ENCODE data around the gene DNAJC13. TPM values are rescaled to one million over a fixed set of nuclear protein-coding genes. Genes with fewer than 3 reads are reported as not detected.

The DNAJC13 gene
- total and polyA plus RNA-seq, 2 donors from 2014 or later = 11.5 to 43.1 TPM

DNA sequence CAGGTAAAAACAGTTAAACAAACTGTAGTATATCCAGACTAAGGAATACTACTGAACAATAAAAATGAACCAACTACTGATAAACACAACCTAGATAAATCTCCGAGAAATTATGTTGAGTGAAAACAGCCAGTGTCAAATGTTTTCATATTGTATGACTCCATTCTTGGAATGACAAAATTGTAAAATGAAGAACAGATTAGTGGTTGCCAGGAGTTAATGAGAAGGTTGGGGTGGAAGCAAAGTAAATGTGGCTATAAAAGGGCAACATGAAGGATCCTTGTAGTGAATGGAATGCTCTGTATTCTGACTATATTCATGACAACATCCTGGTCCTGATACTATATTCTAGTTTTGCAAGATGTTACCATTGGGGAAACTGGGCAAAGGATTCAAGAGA is 152.3 kb downstream of the DNAJC13 start:
- Histone ChIP-seq H3K4me3 (ENCODE audit: low read length in 3 of 3) (no peak overlapping the region), H3K27ac (ENCODE audit: low read depth in 2 of 2, low read length in 2 of 2) (no peak overlapping the region), H3K4me1 (ENCODE audit: control insufficient read depth in 2 of 3, insufficient read depth in 2 of 3, low read depth in 1 of 3, low read length in 3 of 3) (no peaks in the 10 kb centered on the region), H3K9ac (ENCODE audit: low read length in 3 of 3) (no peak overlapping the region), H3K27me3 (ENCODE audit: control insufficient read depth, insufficient read depth, low read length) (no peaks in the 10 kb centered on the region), H3K9me3 (ENCODE audit: control insufficient read depth in 2 of 3, insufficient read depth in 1 of 3, low read length in 3 of 3) (no peaks in the 10 kb centered on the region), H3K36me3 (ENCODE audit: control insufficient read depth in 2 of 3, insufficient read depth in 3 of 3, low read length in 3 of 3) (peaks cover 0 to 5% (median 2%) of the 10 kb centered on the region in 3 donors)
- DNase-seq (no peak), FAIRE-seq (no peak)
- intact Hi-C loops (cut with DNase I) = no loop called here
- TF ChIP-seq, protein P1, sequence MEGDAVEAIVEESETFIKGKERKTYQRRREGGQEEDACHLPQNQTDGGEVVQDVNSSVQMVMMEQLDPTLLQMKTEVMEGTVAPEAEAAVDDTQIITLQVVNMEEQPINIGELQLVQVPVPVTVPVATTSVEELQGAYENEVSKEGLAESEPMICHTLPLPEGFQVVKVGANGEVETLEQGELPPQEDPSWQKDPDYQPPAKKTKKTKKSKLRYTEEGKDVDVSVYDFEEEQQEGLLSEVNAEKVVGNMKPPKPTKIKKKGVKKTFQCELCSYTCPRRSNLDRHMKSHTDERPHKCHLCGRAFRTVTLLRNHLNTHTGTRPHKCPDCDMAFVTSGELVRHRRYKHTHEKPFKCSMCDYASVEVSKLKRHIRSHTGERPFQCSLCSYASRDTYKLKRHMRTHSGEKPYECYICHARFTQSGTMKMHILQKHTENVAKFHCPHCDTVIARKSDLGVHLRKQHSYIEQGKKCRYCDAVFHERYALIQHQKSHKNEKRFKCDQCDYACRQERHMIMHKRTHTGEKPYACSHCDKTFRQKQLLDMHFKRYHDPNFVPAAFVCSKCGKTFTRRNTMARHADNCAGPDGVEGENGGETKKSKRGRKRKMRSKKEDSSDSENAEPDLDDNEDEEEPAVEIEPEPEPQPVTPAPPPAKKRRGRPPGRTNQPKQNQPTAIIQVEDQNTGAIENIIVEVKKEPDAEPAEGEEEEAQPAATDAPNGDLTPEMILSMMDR (IDR thresholded peaks at IDR 0.05; ENCODE audit: borderline replicate concordance, extremely low read depth, insufficient read depth) = no peak

DNA sequence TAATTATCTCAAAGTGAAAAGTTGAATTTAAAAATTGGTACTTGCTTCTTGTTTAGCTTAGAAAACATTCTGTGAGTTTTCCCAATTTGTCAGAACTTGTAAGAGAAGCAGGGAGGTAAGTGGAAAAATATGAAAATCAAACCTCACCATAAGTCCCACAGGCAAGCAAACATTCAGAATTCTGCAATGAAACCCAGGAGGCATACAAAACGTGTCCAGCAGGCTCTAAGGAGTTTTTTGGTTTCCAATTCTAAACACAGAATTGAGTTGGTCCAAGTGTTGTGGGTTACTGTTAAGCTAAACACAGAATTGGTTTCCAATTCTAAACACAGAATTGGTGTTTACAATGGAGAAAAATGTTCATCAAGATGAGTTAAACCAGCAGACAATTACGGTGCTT is 152.7 kb downstream of the DNAJC13 start:
- no peak for FAIRE-seq
- no peak overlapping the region for H3K9ac ChIP-seq (ENCODE audit: low read length in 3 of 3)
- H3K27ac ChIP-seq (ENCODE audit: low read depth in 2 of 2, low read length in 2 of 2) = no peak overlapping the region

DNA sequence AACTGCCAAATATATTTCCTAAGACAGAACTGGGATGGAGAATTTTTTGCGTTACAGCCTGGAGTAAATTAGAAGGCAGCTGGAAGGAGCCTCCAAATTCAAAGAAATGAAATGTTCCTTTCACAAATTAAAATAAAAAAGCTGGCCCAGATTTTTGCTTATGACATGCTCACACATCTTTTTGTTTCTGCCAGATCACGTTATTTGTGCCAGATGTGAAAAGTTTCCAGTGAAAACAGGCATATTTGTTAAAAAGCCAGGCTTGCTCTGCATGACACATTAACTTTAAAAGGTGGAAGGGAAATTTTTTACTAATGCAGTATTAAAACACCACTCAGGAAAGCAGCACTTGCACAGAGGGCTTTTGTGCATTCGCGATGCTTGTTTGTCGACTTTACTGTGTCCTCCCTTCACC is 156.5 kb downstream of the DNAJC13 start:
- intact Hi-C loops (cut with DNase I) = no loop called here
- Histone ChIP-seq H3K9ac (ENCODE audit: low read length in 3 of 3) (no peak overlapping the region), H3K27me3 (ENCODE audit: control insufficient read depth, insufficient read depth, low read length) (no peaks in the 10 kb centered on the region), H3K27ac (ENCODE audit: low read depth in 2 of 2, low read length in 2 of 2) (no peak overlapping the region), H3K9me3 (ENCODE audit: control insufficient read depth in 2 of 3, insufficient read depth in 1 of 3, low read length in 3 of 3) (no peaks in the 10 kb centered on the region), H3K4me3 (ENCODE audit: low read length in 3 of 3) (no peak overlapping the region), H3K36me3 (ENCODE audit: control insufficient read depth in 2 of 3, insufficient read depth in 3 of 3, low read length in 3 of 3) (peaks cover 2 to 14% (median 8%) of the 10 kb centered on the region in 3 donors), H3K4me1 (ENCODE audit: control insufficient read depth in 2 of 3, insufficient read depth in 2 of 3, low read depth in 1 of 3, low read length in 3 of 3) (no peaks in the 10 kb centered on the region)
- TF ChIP-seq, protein P1 (IDR thresholded peaks at IDR 0.05; ENCODE audit: borderline replicate concordance, extremely low read depth, insufficient read depth) = no peak
- FAIRE-seq (no peak), DNase-seq (no peak)

More for the DNA sequence above, 152.7 kb downstream of the DNAJC13 start:
- no peaks in the 10 kb centered on the region for H3K4me1 ChIP-seq (ENCODE audit: control insufficient read depth in 2 of 3, insufficient read depth in 2 of 3, low read depth in 1 of 3, low read length in 3 of 3)
- H3K36me3 ChIP-seq (ENCODE audit: control insufficient read depth in 2 of 3, insufficient read depth in 3 of 3, low read length in 3 of 3) = peaks cover 0 to 5% (median 2%) of the 10 kb centered on the region in 3 donors
- H3K9me3 ChIP-seq (ENCODE audit: control insufficient read depth in 2 of 3, insufficient read depth in 1 of 3, low read length in 3 of 3) = no peaks in the 10 kb centered on the region
- no peak overlapping the region for H3K4me3 ChIP-seq (ENCODE audit: low read length in 3 of 3)
- H3K27me3 ChIP-seq (ENCODE audit: control insufficient read depth, insufficient read depth, low read length) = no peaks in the 10 kb centered on the region
- intact Hi-C loops (cut with DNase I) = no loop called here
- no peak for DNase-seq
- TF ChIP-seq, protein P1 (IDR thresholded peaks at IDR 0.05; ENCODE audit: borderline replicate concordance, extremely low read depth, insufficient read depth) = no peak

DNA sequence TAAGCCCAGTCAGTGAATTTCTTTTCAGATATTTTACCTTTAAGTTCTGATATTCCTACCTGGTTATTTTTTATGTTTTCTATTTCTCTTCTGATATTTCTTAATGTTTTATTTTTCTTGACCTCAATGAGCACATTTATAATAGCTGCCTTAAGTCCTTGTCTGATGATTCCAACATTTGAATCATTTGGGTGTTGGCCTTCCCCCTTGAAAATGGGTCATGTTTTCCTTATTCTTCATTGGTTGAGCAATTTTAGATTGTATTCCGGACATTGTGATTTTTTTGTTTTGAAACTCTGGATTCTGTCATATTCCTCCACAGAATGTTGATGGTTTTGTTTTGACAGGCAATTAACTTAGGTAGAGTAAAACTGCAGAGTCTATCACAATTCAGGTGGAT is 170.1 kb downstream of the DNAJC13 start:
- Histone ChIP-seq H3K27ac (ENCODE audit: low read depth in 2 of 2, low read length in 2 of 2) (no peak overlapping the region), H3K4me3 (ENCODE audit: low read length in 3 of 3) (no peak overlapping the region), H3K9me3 (ENCODE audit: control insufficient read depth in 2 of 3, insufficient read depth in 1 of 3, low read length in 3 of 3) (no peaks in the 10 kb centered on the region), H3K4me1 (ENCODE audit: control insufficient read depth in 2 of 3, insufficient read depth in 2 of 3, low read depth in 1 of 3, low read length in 3 of 3) (no peaks in the 10 kb centered on the region), H3K9ac (ENCODE audit: low read length in 3 of 3) (no peak overlapping the region), H3K27me3 (ENCODE audit: control insufficient read depth, insufficient read depth, low read length) (no peaks in the 10 kb centered on the region), H3K36me3 (ENCODE audit: control insufficient read depth in 2 of 3, insufficient read depth in 3 of 3, low read length in 3 of 3) (peaks cover 0 to 8% (median 0%) of the 10 kb centered on the region in 3 donors)
- intact Hi-C loops (cut with DNase I) = no loop called here
- FAIRE-seq = no peak
- TF ChIP-seq, protein P1 (IDR thresholded peaks at IDR 0.05; ENCODE audit: borderline replicate concordance, extremely low read depth, insufficient read depth) = no peak
- DNase-seq = no peak

Data from kidney (tissue), 14 donors.